NCI-H69 (cell line): Measurements from ENCODE around the gene CTSZ.
A peak's percentile ranks its signal among the peaks of the same experiment; 100 is the strongest.
"Not testable (repeated sequence)": the region's sequence is repeated elsewhere in the genome, so short reads cannot be mapped to it uniquely, and the experiment has no call there.

Source experiments
- DNase-seq: peaks from one replicate; lab custom pipeline; 2025; lab: John Stamatoyannopoulos, UW

The CTSZ gene

DNA sequence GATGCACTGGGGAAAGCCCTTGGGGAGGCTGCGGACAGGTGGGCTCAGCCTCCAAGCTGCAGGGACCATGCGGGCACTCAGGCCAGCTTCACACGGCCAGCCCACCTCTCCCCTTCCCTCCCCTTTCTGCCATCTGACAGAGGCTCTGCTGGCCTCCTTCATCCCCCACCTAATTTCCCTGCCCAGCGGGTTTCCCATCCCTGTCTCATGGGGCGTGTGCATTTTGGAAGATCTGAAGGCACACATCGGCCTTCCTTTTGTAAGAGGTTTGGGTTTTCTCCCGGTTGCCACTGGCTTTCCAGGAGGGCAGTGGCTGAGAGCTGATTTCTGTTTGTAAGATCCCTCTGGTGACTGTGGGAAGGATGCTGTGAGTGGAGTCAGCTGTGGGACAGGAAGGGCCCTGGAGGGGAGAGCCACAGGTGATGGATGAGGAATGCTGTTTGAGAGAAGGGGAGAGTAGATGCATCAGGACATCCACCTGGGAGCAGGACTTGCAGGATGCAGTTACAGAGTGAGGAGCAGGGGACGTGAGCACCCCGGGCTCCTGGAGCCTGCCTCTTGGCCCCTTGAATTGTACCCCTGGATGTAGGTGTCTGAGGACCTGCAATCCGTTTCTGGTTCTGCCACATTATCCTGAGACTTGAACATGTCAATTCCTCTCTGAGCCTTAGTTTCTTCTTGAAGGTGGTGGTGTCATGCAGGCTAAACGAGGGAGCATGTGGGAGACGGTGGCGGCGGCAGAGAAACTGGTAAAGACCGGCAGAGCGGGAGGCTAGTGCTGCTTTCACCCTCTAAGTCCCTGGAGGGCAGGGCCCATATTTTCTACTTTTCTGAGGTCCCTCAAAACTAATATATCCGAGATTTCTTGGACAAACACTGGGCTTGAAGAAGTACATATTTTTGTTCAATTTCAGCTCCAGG lies 6.2 kb upstream of the CTSZ start:
- no peak for DNase-seq

GRCh38 chr20:59011874-59012157 lies 4.8 kb upstream of the CTSZ start:
- DNase-seq, result not testable (repeated sequence)

- DNase-seq, result no peak
These were observed 4.2 kb upstream of the CTSZ start for GRCh38 chr20:59010995-59011873.

GRCh38 chr20:59010321-59010994 lies 3.4 kb upstream of the CTSZ start:
- peak; percentile 25 for DNase-seq

DNA sequence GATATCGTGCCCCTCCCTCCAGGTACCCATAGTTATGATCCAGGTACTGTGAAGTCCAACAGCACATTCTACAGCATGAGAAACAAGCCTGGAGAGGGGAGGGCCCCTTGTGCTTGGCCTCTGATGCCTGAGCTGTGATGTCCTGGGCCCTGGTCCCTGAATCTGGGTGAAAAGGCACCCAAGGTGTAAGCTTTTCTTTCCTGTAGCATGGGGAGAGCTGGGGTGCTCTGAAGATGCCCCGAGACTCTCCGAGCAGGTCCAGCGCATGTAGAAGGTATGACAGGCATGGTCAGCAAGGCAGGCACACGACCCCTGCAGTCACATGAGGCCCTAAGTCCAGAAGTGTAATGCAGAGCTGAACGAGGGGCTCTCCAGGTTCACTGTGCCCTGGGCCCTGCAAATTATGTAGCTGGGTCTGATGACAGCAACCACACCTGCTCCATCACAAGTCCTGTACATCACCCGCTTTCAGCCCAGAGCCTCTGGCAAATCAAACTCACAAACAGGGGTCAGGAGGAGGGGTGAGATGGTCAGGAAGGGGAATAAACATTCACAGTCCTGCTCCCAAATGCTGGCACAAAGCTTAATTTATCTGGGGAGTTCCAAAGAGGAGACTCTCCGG lies 1.8 kb upstream of the CTSZ start:
- DNase-seq, result no peak

DNA sequence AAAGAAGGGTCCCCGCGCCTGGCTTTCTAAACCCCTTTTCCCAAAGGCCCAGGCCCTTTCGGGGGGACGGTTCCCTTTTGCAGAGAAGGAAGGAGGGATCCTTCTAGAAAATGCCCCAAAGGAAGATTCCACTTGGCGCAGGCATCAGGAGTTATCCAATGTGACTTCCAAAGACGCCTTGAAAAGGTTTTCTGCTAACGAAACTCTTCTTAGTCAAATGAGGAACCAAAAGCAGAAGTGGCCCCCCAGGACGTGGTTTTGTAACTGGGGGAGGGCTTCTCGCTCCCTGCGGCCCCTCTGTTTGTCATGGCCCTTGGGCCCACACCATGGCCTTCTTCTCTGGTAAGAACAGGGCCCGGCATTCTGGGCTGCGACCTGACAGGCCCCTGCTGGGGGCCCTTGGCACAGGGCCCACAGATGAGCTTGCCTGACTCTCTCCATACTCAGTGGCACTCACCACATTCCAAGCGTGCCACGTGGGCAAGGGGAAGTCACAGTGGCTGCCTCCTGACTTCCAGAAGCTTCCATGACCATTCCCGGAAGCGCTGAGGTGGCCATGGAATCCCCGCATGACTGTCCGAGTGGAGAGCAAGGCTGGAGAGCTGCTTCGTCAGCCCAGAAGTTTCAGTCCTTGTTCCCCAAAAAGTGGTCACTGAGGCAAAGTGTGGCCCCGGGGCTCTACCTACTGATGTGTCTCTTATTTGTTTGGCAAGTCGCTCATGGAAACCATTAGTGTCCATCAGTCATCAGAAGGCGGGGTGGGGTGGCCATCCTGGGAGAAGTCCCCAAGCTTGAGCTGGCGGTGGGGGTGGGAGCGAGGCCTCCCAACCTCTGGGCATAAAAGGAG lies 834 bp upstream of the CTSZ start:
- no peak for DNase-seq

GRCh38 chr20:59006167-59006863 lies 739 bp downstream of the CTSZ start:
- DNase-seq, result no peak

GRCh38 chr20:59005523-59006166 lies 1.4 kb downstream of the CTSZ start:
- DNase-seq, result no peak

DNA sequence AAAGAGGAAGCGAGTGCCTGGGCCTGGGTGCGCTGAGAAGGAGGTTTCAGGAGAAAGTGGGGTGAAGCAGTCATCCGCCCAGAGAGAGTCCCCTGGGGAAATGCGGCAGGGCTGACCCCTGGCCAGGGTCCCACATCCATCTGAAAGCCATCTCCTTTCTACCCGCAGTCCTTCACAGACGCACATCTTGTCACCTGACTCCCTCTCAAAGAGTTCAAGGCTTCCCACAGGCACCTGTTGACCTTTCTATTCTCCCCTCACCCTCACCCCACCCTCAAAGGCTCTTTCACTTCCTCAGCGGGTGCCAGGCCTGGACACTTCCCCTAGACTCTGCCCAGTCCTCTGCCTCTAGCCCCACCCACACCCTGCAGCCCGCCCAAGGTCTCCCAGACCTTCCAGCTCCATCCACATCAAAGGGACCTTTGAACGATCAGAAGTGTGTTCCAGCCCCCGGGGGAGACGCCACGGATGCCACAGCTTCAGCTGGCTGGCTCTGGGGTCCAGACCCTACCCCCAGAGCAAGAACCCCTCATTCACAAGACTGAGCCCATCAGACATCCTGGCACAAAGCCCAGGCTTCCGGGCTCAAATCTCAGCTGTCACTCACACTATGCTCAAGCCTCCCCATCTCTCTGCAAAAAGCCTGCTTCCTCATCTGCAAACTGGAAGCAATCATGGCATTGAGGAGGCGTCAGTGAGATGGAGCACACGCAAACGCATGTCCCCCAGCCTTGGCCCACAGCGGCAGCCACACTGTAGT lies 2.1 kb downstream of the CTSZ start:
- DNase-seq, result peak; percentile 9

DNA sequence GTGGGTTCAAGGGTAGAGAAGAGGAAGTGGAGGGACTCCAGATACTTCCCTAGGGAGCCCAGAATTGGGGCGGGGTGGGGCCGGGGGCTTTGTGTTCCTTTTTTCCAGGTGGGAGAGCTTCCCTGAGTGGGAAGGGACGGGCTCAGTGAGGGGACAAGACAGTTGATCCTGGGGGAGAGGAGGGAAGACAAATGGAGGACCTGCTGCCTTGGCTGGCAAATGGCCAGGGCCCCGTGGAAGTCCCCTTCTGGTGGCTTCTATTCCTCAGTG lies 2.6 kb downstream of the CTSZ start:
- peak; percentile 8 for DNase-seq

DNA sequence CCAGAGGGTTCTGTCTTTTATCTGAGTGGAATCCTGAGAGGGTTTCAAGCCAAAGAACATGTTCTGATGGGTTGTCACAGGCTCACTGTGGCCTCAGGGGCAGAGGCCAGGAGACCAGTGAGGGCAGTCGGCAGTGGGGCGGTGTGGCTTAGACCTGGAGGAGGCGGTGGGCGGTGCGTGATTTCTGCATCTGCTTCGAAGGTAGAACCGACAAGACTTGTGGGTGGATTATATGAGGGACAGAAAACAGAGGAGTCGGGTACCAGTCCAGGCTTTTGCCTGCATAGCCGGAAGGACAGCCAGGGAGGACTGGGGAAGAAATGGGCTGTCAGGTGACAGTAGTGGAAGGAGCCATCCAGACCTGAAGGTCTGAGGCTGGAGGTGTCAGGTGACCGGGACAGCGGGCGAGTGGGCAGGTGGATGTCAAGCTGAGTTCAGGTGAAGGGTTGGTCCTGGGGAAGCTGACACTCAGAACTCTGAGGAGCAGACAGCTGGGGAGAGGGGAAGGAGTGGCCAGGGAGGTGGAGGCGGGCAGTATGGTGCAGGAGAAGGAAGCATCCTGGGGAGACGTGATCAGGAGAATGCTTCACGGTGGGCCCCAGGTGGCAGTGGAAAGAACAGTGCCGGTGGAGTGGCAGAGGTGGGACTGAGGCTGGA lies 3.1 kb downstream of the CTSZ start:
- no peak for DNase-seq

DNA sequence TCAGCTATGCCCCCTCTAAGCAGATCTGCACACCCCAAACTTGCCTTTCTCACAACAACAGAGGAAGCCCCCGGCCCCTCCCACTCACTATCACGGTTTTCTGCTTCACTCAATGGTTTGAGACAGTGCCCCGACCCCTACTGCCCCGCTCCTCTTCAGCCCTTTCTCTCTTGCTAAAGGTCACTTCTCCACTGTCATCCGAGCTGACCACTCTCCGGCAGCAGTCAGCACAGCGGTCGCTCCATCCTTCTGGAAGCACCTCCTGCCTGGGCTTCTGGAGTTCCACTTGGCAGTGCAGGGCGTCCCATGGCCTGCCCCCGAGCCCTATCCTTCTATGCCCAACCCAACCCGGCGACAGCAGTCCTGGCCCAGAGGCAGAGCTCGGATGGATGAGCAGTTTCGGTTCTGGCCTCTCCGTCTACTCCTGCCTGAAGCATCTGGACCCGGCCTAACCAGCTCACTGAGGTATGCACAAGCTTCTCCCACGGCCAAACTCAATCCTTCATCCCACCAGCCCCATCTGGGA lies 4.1 kb downstream of the CTSZ start:
- no peak for DNase-seq

GRCh38 chr20:59002388-59002787 lies 4.7 kb downstream of the CTSZ start:
- DNase-seq, result no peak

GRCh38 chr20:59001449-59002171 lies 5.4 kb downstream of the CTSZ start:
- DNase-seq, result no peak

- DNase-seq, result no peak
These were observed 6.0 kb downstream of the CTSZ start for GRCh38 chr20:59001068-59001448.

DNA sequence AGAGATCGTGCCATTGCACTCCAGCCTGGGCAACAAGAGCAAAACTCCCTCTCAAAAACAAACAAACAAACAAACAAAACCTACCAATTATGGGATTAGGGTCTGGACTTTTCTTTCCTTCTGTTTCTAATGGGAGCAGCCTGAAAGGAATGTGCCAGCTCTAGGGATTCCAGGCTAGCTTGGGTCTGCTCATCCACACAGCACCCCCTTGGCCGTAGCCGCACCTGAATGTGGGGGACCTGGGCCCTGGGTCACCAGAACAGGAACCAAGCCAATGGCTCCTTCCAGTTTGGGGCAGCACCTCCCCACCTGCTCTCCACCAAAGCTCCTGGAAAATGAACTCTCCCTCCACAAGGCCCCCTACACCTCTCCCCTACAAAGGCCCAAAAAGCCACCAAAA lies 6.7 kb downstream of the CTSZ start:
- DNase-seq, result no peak

DNA sequence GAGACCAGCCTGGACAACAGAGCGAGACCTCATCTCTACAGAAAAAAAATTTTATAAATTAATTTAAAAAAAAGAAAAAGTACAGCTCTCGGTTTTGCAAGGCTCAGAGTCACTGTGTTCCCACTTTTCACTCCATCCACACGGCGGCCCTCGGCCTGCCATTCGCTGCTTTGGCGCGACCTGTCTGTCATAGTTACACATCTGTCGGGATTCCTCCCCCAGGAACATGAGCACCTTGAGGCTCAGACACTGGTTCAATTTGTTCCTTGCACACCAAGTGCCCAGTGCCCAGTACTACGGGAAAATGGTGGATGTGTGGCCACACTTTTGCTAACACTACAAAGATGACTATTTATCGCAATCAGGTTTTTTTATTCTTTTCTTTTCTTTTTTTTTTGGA lies 8.4 kb downstream of the CTSZ start:
- no peak for DNase-seq

GRCh38 chr20:58997141-58997770 lies 9.8 kb downstream of the CTSZ start:
- DNase-seq, result no peak
